ENCODE data around the gene COMT. TPM values are rescaled to one million over a fixed set of nuclear protein-coding genes. Genes with fewer than 3 reads are reported as not detected.

The COMT gene
- total and polyA plus RNA-seq, 9 of the 15 experiments (the other 6 are each of a cell fraction or from before 2014, with no cell fraction given) = 12.5 to 351 (median 155) TPM

- 92% methylated on average over 7 of the region's 7 CpGs for WGBS (ENCODE audit: insufficient coverage, low coverage, missing lambda C conversion rate)
- Histone ChIP-seq H2AFZ (ENCODE audit: low read depth, low read length) (no peak overlapping the region), H3K79me2 (ENCODE audit: control insufficient read depth, insufficient read depth, low read length) (peaks cover 15% of the 10 kb centered on the region), H3K27ac (ENCODE audit: extremely low read depth, low read depth, low read length) (no peak overlapping the region), H3K4me1 (replicated peaks in 1 of 2; ENCODE audit: control insufficient read depth in 2 of 2, insufficient read depth in 2 of 2, low read length in 2 of 2) (peaks cover 13 to 21% of the 10 kb centered on the region in 2 experiments), H3K36me3 (ENCODE audit: control insufficient read depth, insufficient read depth, low read length) (peaks cover 27% of the 10 kb centered on the region; the same call in 2 of the 3 replicates), H3K9ac (ENCODE audit: insufficient read depth in 1 of 2, low read depth in 2 of 2, low read length in 2 of 2) (no peak overlapping the region), H3K9me3 (replicated peaks; ENCODE audit: control insufficient read depth, insufficient read depth, low read depth, low read length) (peaks cover 19% of the 10 kb centered on the region), H3K9me1 (ENCODE audit: control insufficient read depth, insufficient read depth, low read length) (peaks cover 8% of the 10 kb centered on the region), H4K20me1 (replicated peaks; ENCODE audit: control insufficient read depth, insufficient read depth, low read length) (peaks cover 4% of the 10 kb centered on the region; the same call in 1 of the 2 replicates), H3K27me3 (ENCODE audit: control insufficient read depth in 2 of 2, insufficient read depth in 2 of 2, low read length in 2 of 2) (no peaks in the 10 kb centered on the region; a peak in 1 of 5 replicates), H3K4me2 (ENCODE audit: insufficient read depth, low read length) (no peak overlapping the region), H3K4me3 (no peak overlapping the region)
- ATAC-seq (no peak), DNase-seq (ENCODE audit: extremely low read depth in 1 of 4, low spot score in 3 of 4) (no peak), FAIRE-seq (no peak)
- no TSS peak for BruUV-seq (replicated peaks)
- CTCF ChIA-PET (ENCODE audit: low intra/inter-chr PET ratio) = no interaction called here
- POLR2A ChIA-PET = interaction anchor here (0.7 to 1.4 kb wide), 4 partner anchors 23 to 458 kb away, joined by 3 to 6 read pairs (median 5); no protein-coding TSS in a partner anchor
- intact Hi-C loops (cut with micrococcal nuclease) (no loop called here), in situ Hi-C loops (cut with MboI) (no loop called here)
- 0 out of 2 replicates have a peak, but pooled peaks have one; percentile 15 for TF ChIP-seq THAP7 (CRISPR knock-in tag; IDR thresholded peaks at IDR 0.05)
- TF ChIP-seq ZNF143 (CRISPR knock-in tag; IDR thresholded peaks at IDR 0.05) = no peak
- peak; percentile 56; the same call in 1 of the 2 replicates for TF ChIP-seq ELF4 (CRISPR knock-in tag; IDR thresholded peaks at IDR 0.05)
- peak; percentile 70; the same call in 1 of the 2 replicates for TF ChIP-seq ZBTB26 (CRISPR knock-in tag; IDR thresholded peaks at IDR 0.05)
- no peak for TF ChIP-seq THAP12 (CRISPR knock-in tag; IDR thresholded peaks at IDR 0.05)
- TF ChIP-seq OTX1 (CRISPR knock-in tag; IDR thresholded peaks at IDR 0.05) = 0 out of 2 replicates have a peak, but pooled peaks have one; percentile 12
- TF ChIP-seq HBP1 (CRISPR knock-in tag; IDR thresholded peaks at IDR 0.05) = peak; percentile 67; the same call in 1 of the 2 replicates
These were observed 5.1 kb upstream of the COMT start for GRCh38 chr22:19936513-19936912.
